ENCODE results near the gene NSG1.

The NSG1 gene

GRCh38 chr4:4396628-4397440 is 9.9 kb downstream of the NSG1 start:
- no peak for DNase-seq (ENCODE audit: low read depth)

GRCh38 chr4:4397441-4397819 is 10.5 kb downstream of the NSG1 start:
- DNase-seq (ENCODE audit: low read depth) = no peak

DNA sequence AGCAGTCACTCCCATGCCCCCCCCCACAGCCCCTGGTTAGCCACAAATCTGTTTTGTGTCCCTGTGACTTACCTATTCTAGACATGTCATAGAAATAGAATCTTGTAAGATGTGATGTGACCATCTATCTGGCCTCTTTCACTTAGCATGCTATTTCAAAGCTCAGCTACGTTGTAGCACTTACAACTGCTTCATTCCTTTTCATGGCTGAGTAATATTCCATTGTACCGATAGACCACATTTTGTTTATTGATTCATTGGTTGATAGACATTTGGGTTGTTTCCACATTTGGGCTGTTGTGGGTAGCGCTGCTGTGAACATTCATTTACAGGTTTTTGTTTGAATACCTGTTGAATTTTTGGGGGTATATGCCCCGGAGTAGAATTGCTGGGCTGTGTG is 11.5 kb downstream of the NSG1 start:
- no peak for DNase-seq (ENCODE audit: low read depth)

DNA sequence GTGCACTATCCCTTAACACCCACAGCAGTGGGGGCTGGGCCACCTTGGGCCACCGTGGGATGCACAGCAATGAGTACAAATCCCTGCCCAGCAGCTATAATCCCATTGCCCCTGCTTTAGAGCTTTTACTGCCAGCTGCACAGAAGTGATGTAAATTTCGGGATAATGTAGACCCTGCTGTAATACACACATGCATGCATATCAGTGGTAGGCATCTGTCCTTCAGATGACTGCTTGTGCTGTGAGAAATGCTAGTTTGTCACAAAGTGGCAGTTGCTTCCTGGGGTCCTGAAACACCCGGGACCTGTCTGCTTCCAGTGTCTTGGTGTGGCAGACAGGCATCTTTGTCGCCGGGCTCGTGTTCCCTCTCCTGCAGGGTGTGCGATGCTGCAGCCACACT is 14.1 kb downstream of the NSG1 start:
- DNase-seq (ENCODE audit: low read depth) = no peak

GRCh38 chr4:4402966-4403365 is 16.1 kb downstream of the NSG1 start:
- no peak for DNase-seq (ENCODE audit: low read depth)

GRCh38 chr4:4405358-4405962 is 18.6 kb downstream of the NSG1 start:
- DNase-seq (ENCODE audit: low read depth) = no peak

DNA sequence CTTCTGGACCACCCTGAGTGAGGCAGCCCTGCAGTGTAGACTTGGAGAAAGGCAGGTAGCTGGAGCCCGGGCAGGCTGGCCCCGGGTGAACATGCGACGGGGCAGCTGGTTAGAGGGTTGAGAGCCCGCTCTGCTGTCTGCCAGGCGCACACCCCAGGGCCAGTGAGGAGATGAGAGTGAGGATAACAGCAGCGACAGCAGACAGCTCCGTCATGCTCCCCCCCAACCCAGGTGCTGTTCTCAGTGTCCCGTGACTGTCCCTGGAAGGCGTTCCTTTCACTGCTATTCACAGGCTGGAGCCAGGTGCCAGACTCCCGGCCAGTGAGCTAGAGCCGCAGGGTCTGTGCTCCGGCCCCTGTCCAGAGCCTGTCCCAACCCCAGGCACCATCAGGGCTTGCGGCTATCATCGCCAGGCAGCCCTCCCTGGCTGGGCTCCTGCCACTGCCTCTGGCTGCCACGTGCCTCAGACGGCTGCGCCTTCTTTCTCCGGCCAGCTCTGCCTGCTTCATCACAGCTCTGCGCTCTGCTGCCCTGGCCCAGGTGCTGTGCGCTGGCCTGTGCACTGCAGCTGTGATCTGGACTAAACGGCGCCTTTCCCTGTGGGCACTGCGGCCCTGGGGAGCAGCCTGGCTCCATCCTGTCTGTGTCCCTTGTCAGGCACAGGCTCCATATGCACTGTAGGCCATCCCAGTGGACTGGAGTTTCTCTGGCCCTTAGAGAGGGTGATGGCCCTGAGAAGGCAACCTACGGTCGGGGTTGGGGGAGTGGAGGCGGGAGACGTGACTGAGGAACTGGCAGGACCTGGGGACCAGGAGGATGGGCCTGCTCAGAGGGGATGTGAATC is 19.8 kb downstream of the NSG1 start:
- no peak for DNase-seq (ENCODE audit: low read depth)

GRCh38 chr4:4407299-4408131 is 20.6 kb downstream of the NSG1 start:
- no peak for DNase-seq (ENCODE audit: low read depth)

DNA sequence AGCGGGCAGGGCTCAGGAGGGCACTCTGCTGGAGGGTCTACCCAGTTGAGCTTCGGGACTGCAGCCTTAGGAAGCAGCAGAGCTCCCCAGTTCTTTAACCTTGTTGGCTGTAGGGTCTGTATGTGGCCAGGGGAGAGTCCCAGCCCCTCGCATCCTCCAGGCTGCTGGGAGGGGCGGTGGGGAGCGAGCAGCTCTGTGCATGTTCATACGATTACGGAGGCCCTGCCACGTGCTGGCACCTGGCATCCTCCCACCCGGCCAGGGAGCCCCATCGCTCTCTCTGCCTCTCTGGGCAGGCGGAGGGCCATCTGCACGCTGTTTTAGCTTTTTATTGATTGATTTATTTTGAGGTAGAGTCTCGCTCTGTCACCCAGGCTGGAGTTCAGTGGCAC is 21.2 kb downstream of the NSG1 start:
- no peak for DNase-seq (ENCODE audit: low read depth)

GRCh38 chr4:4408576-4409335 is 21.9 kb downstream of the NSG1 start:
- no peak for DNase-seq (ENCODE audit: low read depth)

- DNase-seq (ENCODE audit: low read depth) = no peak
These were observed 22.7 kb downstream of the NSG1 start for GRCh38 chr4:4409416-4410115.

- no peak for DNase-seq (ENCODE audit: low read depth)
These were observed 23.4 kb downstream of the NSG1 start for GRCh38 chr4:4410271-4410670.

DNA sequence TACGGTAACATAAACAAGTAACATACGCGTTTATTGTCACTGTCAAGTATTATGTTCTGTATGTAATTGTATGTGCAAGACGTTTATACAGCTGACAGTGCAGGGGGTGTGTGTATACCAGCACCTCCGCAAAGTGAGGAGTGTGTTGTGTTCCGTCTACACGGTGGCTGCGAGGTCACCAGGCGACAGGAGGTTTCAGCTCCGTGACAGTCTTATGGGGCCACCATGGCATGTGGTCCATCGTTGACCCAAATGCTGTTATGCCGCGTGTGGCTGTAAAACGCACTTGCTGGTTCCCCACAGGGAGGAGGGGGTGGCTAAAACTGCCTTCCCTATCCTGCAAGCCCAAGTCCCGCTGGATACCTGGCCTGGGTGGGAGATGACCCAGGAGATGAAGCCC is 25.0 kb downstream of the NSG1 start:
- no peak for DNase-seq (ENCODE audit: low read depth)

DNA sequence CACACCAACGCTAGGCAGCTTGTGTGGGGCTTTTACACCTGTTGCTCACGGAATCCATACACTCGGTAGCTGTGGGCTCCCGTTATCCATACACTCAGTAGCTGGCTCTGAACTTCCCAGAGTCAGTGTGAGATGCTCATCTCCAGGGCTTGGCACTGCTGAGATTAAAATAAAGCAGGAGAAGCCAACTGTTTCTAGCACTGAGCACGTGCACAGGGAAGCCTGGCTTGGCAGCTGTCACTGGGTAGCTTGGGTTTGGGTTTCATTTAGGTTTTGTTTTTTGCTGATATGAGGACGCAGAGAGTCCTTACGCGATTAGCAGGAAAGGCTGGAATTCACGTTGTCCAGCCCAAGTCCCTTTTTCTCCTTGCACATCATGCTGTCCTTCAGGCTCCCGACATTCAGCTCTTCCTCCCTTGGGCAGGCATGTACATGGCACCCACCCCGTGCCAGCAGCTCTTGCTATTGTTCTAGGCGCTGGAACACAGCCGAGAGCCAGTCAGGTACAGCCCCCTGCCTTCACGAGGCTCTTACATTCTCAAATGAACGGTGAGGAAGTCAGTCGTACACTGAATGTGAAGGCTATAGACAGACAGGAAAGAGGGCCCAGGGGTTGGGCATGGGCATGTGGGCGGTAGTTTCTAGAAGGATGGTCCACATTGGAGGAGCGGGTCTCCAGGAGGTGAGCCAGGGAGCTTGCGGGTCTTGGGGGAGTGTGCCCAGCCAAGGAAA is 25.9 kb downstream of the NSG1 start:
- DNase-seq (ENCODE audit: low read depth) = no peak

DNA sequence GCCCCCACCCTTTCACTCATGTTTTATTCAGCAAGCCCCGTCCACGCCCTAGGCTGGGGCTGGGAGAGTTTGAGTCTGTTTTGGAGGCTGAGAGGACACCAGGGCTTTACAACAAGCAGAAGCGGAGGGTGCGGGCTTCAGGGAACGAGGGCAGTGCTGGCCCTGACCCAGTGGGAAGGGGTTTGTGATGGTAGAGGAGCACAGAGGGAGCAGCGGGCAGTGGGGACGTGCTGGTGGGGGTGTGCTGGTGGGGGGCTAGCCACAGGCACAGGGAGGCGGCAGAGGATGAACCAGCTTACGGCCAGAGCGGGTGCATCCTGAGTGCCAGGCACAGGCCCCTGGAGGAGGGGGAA is 26.4 kb downstream of the NSG1 start:
- no peak for DNase-seq (ENCODE audit: low read depth)

GRCh38 chr4:4413806-4414205 is 26.9 kb downstream of the NSG1 start:
- DNase-seq (ENCODE audit: low read depth) = no peak

DNA sequence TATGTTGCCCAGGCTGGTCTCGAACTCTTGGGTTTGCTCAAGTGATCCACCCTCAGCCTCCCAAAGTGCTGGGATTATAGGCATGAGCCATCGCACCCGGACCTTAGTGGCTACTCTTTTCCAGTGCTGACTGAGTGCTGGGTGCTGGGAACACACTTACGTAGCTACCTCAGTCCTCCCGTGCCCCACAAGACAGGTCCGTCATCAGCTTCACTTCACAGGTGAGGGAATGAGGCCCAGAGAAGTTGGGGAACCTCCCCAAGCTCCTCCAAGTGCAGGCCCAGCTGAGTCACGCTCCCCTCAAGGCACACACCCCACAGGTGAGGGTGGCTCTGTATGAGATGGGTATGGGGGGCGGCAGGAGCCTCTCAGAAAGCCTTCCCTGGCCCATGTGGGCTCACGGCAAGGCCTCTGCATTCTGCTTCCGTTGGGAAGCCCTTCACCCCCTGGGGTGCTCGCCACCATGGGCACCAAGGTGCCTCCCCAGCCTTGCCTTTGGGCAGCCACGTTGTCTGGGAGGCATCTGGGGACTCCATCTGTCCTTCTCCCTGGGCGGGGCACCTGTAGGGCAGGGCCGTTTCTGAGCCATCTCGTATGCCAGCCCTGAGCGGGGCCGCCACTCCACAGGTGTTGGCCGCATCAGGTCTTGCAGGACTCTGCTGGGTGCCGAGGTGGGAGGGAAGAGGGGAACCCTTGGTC is 28.4 kb downstream of the NSG1 start:
- no peak for DNase-seq (ENCODE audit: low read depth)

GRCh38 chr4:4415806-4416805 is 29.2 kb downstream of the NSG1 start:
- no peak for DNase-seq (ENCODE audit: low read depth)
